ENCODE data around the gene AGK. TPM values are rescaled to one million over a fixed set of nuclear protein-coding genes. Genes with fewer than 3 reads are reported as not detected.
"Not testable (repeated sequence)": the region's sequence is repeated elsewhere in the genome, so short reads cannot be mapped to it uniquely, and the experiment has no call there.

Gene AGK
- total RNA-seq, 1 experiment from 2014 or later = 22.1 TPM

DNA sequence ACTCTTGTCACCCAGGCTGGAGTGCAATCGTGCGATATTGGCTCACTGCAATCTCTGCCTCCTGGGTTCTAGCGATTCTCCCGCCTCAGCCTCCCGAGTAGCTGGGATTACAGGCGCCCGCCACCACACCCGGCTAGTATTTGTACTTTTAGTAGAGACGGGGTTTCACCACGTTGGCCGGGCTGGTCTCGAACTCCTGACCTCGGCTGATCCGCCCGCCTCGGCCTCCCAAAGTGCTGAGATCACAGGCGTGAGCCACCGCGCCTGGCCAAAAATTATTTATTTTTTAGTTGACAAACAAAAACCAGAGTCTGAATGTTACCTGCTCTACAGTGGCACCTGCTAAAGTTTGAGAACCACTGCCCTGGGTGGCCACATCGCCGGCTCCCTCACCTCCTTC is 96.5 kb downstream of the AGK start:
- DNase-seq (ENCODE audit: low spot score) = not testable (repeated sequence)

- no peak for DNase-seq (ENCODE audit: low spot score)
These were observed 97.3 kb downstream of the AGK start for GRCh38 chr7:141648276-141649114.

DNA sequence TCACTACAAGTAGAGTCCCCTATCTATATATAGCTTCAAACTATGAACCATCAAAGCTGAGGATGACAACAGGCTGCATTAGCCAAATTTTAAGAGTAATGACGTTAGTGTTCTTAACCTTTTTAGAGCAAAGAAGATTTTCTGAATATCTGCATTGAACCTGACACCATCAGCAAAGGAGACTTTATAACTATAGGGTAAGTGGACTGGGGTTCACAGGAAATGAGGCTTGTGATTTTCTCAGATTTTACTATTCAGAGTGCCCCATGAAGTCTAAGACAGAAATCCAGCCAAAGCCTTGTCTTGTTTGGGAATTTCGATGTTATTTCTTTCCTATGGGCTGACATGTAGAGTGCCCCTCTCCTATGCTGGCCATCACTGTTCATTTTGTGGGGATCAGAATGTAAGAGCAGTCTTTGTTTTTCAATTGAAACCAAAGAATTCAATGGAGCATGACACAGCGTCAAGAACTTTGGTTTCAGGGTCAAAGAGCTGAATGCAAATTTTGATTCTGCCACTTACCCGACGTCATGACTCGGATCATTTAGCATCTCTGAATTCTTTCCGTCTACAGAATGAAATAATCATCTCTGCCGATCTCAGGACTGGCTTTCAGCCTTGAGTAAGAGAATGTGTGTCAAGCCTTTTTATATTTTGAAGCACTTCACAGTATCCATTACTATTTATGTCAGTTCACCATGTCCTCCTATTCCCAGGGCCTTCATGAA is 98.1 kb downstream of the AGK start:
- DNase-seq (ENCODE audit: low spot score) = no peak

GRCh38 chr7:141649865-141650634 is 98.8 kb downstream of the AGK start:
- DNase-seq (ENCODE audit: low spot score) = peak; percentile 96

DNA sequence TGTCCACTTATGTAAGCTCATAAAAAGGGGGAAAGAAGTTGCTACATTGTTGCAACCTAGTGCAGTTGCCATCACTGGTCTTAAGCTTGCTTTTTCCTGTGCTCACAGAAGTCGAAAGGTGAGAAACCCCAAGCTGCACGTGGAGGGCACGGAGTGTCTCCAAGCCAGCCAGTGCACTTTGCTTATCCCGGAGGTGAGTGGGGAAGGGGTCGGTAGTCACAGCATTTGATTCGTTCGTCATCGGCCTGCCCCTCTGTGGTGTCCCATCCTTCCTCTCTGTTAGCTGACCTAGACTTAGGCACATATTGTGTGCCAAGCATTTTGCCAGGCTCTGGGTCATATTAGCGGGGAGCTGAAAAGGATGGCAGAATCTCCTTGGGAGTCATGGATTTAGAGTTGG is 100.2 kb downstream of the AGK start:
- no peak for DNase-seq (ENCODE audit: low spot score)

DNA sequence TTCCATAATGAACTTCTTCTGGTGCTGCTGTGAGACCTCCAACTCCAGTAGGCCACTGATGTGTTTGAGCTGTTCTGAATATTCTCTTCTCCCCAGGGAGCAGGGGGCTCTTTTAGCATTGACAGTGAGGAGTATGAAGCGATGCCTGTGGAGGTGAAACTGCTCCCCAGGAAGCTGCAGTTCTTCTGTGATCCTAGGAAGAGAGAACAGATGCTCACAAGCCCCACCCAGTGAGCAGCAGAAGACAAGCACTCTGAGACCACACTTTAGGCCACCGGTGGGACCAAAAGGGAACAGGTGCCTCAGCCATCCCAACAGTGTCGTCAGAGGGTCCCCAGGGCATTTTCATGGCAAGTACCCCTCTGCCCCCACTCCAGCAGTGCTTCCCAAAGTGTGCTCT is 101.5 kb downstream of the AGK start:
- DNase-seq (ENCODE audit: low spot score) = no peak

- DNase-seq (ENCODE audit: low spot score) = peak; percentile 86
These were observed 103.3 kb downstream of the AGK start for GRCh38 chr7:141654551-141654950.

GRCh38 chr7:141659501-141659900 is 108.3 kb downstream of the AGK start:
- DNase-seq (ENCODE audit: low spot score) = no peak

DNA sequence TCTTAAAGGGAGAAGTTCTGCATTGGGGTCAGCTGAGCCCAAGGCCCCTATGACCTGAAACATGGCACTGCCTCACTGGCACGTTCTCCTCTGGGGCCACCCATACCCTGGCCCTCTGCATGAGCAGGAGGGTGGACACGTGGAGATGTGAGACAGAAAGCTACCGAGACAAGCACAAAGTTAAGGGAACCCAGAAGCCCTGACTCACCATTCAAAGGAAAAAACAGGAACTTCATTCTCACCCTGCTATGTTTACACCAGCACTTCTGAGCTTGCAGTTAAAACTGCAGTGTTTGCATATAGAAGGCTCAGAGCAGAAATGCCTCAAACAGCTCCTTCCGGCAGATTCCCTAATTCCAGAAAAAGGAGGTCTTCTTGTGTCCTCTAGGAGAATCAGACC is 109.0 kb downstream of the AGK start:
- DNase-seq (ENCODE audit: low spot score) = no peak

DNA sequence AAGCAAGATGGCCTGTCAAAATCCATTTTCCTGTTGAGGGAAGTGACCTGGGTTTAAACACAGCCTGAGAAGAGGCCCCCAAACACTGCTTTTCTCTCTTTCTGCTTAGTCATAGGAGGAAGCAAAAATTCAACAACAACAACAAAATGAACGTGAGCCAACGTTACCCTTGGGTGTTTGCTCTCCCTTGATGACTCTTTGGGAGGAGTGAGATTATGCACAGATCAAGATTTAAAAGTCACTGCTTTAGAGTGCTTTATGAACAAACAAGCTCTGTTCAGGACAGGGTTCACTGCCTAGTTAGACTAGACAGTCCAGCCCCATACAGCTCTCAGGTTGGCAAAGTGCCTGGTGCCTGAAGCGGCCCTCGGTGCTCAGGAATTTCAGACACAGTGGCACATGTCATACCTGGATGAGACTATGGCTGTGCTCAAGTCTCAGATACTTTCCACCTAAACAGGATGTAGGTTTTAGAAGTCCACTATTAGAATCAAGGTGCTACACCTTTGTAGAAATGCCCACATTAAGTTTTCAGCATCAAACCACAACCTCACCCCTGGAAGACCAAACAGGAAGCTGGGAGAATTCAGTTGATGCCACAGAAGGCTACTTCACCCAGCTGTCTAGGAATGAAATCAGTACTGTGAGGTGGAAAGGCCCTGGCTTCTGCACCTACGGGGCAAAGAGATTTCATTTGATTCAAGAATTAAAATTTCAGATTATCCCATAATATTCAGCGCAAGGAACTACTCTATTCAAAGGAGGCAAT is 112.1 kb downstream of the AGK start:
- DNase-seq (ENCODE audit: low spot score) = peak; percentile 93

DNA sequence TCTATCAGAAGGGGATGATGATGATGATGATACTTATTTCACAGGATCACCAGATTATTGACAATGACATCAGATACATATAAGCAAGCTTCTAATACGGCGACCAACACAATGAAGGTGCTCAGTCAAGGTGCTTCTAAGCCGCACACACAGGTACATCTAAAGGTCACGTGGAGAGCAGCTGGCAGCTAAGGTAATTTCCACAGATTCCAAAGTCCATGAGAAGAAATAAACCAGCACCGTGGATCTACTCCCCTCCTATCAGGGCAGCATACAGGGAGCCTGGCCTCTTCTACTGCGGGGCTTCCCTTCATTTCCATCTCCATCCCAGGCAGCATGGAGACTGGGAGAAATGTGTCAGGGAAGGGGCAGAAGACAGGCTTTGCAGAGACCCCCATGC is 113.2 kb downstream of the AGK start:
- no peak for DNase-seq (ENCODE audit: low spot score)

- no peak for DNase-seq (ENCODE audit: low spot score)
These were observed 114.2 kb downstream of the AGK start for GRCh38 chr7:141665208-141666035.

DNA sequence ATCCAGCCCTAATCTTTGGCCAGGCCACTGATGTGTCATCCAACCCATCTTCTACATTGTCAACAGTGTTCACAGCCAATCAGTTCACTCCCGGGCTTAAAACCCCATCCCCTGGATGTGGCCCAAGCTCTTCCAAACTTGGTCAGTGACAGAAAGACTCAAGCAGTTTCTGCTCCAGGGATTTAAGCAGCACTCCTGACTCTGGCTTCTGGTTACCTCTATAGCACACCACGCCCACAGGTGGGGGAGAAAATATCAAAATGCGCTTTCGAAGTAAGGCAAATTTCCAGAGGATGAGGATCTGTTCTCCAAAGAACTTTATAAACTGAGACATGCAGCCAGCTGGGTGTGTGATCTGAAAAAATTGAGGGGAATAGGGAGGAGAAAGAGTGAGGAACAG is 114.9 kb downstream of the AGK start:
- DNase-seq (ENCODE audit: low spot score) = no peak

DNA sequence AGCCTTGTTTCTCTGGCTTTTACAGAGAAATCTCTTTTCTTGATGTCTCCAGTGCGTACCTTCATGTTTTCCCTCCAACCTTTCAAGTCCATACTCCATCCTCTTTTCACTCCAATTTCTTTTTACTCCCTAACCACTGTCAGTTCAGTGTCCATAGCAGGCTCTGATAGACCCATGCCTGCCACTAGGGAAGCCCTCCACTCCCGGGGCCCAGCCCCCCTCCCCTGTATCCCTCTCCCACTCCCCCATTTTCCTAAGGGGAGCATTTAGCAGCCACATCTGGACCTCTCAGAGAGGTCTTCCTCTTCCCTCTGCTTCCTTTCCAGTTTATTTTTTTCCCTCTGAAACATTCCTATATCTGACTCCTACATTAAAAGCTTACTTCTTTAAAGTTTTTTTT is 117.6 kb downstream of the AGK start:
- DNase-seq (ENCODE audit: low spot score) = no peak

- DNase-seq (ENCODE audit: low spot score) = no peak
These were observed 120.7 kb downstream of the AGK start for GRCh38 chr7:141671705-141672496.

DNA sequence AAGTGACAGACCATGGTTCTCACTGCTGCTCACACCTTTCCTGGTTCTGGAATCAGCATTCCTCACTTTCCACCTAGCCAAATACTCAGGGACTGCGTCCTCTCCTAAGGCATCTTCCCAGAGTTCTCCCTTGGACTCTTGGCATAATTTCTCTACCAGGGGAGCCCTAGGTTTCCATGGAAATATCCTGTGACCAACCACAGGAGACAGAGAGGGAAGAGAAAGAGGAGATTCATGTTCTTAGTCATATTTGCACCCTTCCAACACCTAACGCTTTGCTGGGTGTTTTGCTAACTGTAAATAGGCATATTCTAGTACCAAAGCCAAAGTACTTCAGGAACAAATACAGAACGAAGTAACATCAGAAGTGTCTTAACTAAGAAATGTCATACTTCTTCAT is 122.1 kb downstream of the AGK start:
- no peak for DNase-seq (ENCODE audit: low spot score)

DNA sequence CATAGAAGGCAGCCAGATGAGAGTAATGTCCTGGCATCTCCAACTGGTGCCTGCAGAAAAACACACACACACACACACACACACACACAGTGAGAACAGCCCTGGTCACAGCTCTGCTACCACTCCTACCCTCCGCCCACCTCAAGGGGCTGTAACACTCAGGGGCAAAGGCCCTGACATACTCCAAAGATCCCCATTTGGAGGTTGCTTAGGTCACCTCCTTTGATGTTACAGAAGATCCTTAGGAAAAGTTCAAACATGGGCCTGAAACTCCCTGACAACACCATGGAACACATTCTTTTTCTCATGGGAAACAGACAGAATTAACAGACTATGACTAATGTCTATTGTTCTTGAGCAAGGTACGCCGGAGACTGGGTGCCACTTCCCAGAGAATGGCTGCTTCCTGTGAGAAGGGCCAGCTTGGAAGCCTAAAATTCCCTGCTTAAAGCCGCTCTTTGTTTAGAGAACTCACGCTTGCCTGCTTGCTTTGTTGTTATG is 123.0 kb downstream of the AGK start:
- no peak for DNase-seq (ENCODE audit: low spot score)

GRCh38 chr7:141674702-141675101 is 123.5 kb downstream of the AGK start:
- DNase-seq (ENCODE audit: low spot score) = peak; percentile 19

DNA sequence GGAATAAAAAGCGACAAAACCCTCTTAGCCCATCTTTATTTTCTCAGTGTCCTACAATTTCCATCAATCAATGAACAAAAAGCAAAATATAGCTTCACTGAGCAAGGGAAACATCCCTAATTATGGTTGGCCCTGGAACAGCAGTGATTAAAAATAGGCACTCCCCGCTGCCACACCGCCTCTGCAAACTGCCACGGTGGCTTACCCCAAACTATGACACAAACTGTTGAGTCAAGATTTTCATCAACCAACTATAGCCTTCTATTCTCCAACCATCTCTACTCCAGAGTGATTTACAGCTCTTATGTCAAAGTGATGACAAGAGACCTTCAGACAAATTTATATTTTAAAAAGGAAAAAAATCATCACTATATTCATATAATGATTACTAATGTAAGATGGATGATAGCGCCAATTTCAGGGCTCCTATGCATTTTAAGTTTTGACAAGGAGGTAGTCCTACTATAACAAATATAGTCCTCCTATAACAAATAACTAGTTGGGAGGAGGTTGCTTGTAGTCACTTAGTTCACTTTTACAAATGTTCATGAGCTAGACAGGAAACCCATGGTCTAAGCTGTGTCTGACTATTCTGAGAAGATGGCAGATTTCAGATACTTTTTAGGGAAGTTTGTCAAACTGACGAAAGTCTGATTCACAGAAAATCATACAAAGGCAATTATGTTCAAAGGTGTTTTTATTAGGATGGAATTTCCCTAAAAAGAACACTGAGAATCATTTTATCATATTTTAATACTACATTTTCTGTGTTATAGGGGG is 124.4 kb downstream of the AGK start:
- DNase-seq (ENCODE audit: low spot score) = no peak

Data from HT-29 (cell line).